HUES48 (cell line): Measurements from ENCODE around the gene GALNTL6.

Source experiments
- H3K27ac ChIP-seq: one replicate; pipeline ENCODE4 v1.7.0; 2013; ENCODE audit warnings: low read depth, low read length, inconsistent platforms
- H3K27me3 ChIP-seq: 2 replicates; pipeline ENCODE4 v1.6.1; 2013; ENCODE audit warnings: mild to moderate bottlenecking, low read length; ENCODE audit not compliant: control insufficient read depth, insufficient read depth
- H3K36me3 ChIP-seq: 2 replicates; pipeline ENCODE4 v1.6.1; 2013; ENCODE audit warnings: low read length; ENCODE audit not compliant: control insufficient read depth, insufficient read depth
- H3K4me1 ChIP-seq: 2 replicates; pipeline ENCODE4 v1.6.1; 2013; ENCODE audit warnings: mild to moderate bottlenecking, low read length; ENCODE audit not compliant: control insufficient read depth, insufficient read depth
- H3K4me3 ChIP-seq: 2 replicates; pipeline ENCODE4 v1.5.1; 2013; ENCODE audit warnings: mild to moderate bottlenecking, low read depth, low read length
- H3K9ac ChIP-seq: 2 replicates; pipeline ENCODE4 v1.6.1; 2013; ENCODE audit warnings: mild to moderate bottlenecking, low read depth, low read length, moderate library complexity
- H3K9me3 ChIP-seq: 2 replicates; pipeline ENCODE4 v1.6.1; 2013; ENCODE audit warnings: low read length; ENCODE audit not compliant: control insufficient read depth, insufficient read depth

GALNTL6 gene

DNA sequence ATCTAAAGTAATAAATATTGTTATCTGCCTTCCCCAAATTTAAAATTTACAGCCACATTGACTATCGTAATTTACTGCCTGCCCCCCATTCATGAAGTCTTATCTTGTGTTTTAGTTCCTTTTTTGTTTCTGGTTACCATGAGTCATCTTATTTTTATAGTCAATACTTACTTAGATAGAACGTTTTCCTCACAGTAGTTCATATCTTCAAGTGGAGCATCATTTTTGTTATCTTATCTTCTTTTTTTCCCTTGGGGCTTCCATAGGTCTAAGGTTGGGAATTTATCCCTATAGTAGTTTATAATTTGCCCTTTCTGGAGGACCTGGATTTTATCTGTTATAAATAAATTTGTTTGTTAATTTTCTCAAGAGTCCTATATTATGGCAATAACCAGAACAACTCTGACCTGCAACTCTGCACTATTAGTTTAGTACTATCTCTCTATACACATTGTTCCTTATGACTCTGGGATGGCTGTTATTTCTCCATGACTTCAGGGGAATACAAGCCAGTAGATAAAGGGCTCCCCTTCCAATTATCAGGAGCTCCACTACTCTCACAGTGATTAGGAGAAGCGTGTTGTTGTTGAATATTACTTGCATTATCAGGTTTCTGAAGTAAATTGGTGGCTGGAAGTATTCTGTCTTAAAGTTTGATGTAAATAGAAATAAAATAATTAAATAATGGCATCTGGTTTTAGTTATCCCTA is 330.6 kb downstream of the GALNTL6 start:
- no peak overlapping the region for H3K27ac ChIP-seq
- H3K9me3 ChIP-seq, result no peaks in the 10 kb centered on the region
- no peak overlapping the region for H3K9ac ChIP-seq
- H3K4me1 ChIP-seq, result no peaks in the 10 kb centered on the region
- H3K27me3 ChIP-seq, result no peaks in the 10 kb centered on the region
- no peaks in the 10 kb centered on the region for H3K36me3 ChIP-seq
- H3K4me3 ChIP-seq, result no peak overlapping the region

DNA sequence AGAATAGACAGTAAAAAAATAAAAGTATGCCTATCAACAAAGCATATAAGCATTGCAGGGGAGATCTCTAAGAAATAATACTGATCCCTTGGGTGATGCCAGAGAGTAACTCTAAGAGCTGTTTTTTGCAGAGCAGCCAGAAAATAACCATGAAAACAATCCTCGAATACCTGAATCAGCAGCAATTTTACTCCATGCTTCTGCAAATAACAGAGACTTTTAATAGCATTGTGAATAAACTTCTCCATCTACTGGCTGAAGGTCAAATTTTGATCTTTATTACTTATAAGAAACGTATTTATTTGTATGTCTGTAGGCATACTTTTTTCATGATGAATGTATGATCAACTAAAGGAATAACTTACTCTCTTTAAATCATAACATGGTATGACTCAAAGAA is 334.5 kb downstream of the GALNTL6 start:
- Histone ChIP-seq H3K36me3 (no peaks in the 10 kb centered on the region), H3K4me3 (no peak overlapping the region), H3K9me3 (no peaks in the 10 kb centered on the region), H3K4me1 (no peaks in the 10 kb centered on the region), H3K27ac (no peak overlapping the region), H3K27me3 (no peaks in the 10 kb centered on the region), H3K9ac (no peak overlapping the region)

DNA sequence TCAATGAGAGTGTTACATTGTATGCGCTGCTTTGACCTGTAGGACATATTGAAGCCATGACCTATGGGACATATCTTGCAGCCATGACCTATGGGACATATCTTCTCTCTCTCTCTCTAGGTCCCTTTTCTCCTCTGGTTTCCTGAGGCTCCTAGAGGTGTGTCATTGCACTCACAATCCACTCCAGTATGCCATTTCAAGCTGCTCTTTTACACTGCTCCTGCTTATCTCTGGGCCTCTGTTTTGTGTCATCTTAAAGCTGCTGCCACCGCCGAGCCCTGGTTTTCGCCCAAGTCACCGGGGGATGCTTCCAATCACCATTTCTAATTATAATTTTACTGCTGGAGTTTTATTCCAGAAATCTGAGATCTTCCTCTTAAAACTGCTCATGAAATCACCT is 336.1 kb downstream of the GALNTL6 start:
- Histone ChIP-seq H3K9ac (no peak overlapping the region), H3K4me1 (no peaks in the 10 kb centered on the region), H3K27ac (no peak overlapping the region), H3K27me3 (no peaks in the 10 kb centered on the region), H3K9me3 (no peaks in the 10 kb centered on the region), H3K4me3 (no peak overlapping the region), H3K36me3 (no peaks in the 10 kb centered on the region)

DNA sequence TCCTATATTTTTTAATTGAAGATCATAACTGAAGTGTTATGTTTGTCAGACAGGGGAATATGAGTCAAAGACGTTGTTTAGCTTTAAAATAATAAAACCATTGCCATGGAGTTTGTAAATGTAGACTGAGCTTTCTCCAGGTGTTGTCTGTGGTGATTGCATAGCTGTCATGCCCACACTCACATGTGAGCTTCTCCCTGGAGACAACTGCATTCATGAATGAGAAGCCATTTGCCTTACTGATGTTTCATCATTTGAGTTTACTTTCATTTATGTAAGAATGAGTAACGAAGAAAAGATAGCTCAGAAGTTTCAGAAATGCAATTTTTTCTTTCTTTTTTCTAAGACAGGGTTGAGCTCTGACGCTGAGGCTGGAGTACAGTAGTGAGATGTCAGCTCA is 339.1 kb downstream of the GALNTL6 start:
- H3K9ac ChIP-seq, result no peak overlapping the region
- no peaks in the 10 kb centered on the region for H3K4me1 ChIP-seq
- H3K9me3 ChIP-seq, result no peaks in the 10 kb centered on the region
- no peak overlapping the region for H3K27ac ChIP-seq
- H3K27me3 ChIP-seq, result no peaks in the 10 kb centered on the region
- no peaks in the 10 kb centered on the region for H3K36me3 ChIP-seq
- no peak overlapping the region for H3K4me3 ChIP-seq

DNA sequence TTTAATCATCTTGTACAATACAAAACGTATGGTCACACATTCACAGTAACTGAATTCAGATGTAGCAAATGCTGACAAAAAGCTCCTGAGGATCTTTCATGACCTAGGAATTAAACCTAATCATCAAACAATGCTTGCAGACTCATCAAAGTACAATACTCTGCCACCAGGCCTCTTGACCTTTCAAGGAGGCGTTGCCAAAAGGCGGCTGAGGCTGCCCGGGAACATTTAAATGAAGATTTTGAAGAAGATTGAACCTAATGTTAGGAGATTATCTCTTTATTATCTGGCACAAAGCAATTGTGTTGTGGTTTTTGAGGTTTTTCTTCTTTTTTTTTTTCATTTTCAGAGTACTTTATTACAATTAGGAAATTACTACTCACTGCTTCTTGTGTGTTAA is 340.5 kb downstream of the GALNTL6 start:
- Histone ChIP-seq H3K4me3 (no peak overlapping the region), H3K36me3 (no peaks in the 10 kb centered on the region), H3K9me3 (no peaks in the 10 kb centered on the region), H3K27me3 (no peaks in the 10 kb centered on the region), H3K4me1 (no peaks in the 10 kb centered on the region), H3K9ac (no peak overlapping the region), H3K27ac (no peak overlapping the region)

DNA sequence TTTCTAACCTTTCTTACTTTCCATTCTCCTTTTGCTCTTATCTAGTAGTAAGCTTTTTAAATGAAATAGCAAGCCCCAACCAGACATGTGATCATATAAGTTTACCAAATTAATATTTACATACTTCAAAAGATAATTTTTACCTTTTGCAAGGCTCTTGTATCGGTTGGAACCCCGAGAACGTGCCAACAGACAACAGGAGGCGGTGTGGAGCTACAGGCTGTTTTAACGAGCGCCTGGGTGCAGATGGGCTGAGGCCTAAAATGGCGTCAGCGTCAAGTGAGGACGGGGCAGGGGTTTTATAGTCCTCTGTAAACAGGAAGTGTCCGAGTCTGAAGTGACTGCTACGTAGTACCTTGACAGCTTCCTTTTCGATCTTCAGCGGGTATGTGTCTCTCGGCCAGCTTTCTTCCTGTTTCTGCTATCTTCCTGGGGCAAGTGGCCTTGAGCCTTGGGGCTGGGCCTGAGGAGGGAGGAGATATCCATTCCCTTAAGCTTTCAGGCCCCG is 342.7 kb downstream of the GALNTL6 start:
- no peaks in the 10 kb centered on the region for H3K9me3 ChIP-seq
- H3K36me3 ChIP-seq, result no peaks in the 10 kb centered on the region
- no peaks in the 10 kb centered on the region for H3K27me3 ChIP-seq
- no peak overlapping the region for H3K27ac ChIP-seq
- H3K9ac ChIP-seq, result no peak overlapping the region
- no peaks in the 10 kb centered on the region for H3K4me1 ChIP-seq
- H3K4me3 ChIP-seq, result no peak overlapping the region

DNA sequence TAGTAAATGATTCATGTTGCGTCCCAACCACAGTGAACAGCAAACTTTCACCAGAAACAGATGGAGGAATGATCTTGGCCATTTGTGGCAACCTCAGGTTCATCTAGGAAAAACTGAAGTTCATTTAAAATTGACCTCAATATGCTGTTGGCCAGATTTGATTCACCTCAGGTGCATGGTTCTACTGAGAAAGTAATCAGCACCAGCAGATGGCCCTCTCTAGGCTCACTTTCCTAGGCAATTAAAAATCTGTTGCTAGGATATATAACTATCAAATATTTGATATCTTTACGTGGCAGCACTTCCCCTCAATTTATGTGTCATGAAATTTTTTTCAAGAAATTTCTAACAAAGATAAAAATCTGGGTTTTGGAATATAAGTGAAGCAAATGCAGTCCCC is 344.7 kb downstream of the GALNTL6 start:
- Histone ChIP-seq H3K27ac (no peak overlapping the region), H3K9me3 (no peaks in the 10 kb centered on the region), H3K27me3 (no peaks in the 10 kb centered on the region), H3K4me1 (no peaks in the 10 kb centered on the region), H3K36me3 (no peaks in the 10 kb centered on the region), H3K4me3 (no peak overlapping the region), H3K9ac (no peak overlapping the region)

DNA sequence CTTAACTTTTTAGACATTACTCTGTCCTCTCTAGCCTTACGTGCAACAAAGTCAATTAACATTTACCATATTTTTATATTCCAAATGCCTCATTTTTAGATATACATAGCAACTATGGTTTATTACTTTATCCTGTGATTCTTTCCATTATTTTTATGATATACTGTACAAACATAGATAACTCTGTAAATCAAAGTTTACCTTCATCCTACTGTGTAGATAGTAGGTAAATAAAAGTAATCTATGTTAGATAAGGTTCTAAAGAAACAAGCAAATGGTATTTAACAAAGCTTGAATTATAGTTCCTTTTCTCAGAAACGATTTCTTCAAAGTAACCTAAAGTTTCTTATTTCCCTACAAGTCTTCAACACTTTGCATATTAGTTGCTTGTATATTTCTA is 350.0 kb downstream of the GALNTL6 start:
- H3K27me3 ChIP-seq, result no peaks in the 10 kb centered on the region
- no peak overlapping the region for H3K9ac ChIP-seq

DNA sequence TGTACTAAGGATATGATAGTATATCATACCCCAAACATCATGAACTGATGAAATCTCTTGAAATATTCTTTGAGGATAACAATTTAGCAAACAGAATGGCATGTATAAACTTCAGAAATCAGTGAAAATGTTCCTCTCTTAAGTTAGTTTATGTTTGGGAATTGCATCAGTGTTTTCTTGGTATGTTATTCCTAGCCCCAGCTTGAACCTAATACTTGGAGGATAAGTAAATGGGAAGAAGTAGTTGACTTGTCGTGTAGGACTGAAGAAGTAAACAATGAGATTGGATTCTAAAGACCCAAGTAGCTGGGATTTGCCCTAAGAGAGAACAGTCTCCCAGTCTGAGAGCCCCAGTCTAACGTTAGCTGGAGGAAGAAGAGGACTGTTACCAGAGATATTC is 355.7 kb downstream of the GALNTL6 start:
- Histone ChIP-seq H3K9ac (no peak overlapping the region), H3K4me3 (no peak overlapping the region), H3K4me1 (no peaks in the 10 kb centered on the region), H3K9me3 (no peaks in the 10 kb centered on the region), H3K27ac (no peak overlapping the region), H3K27me3 (no peaks in the 10 kb centered on the region), H3K36me3 (no peaks in the 10 kb centered on the region)

More for the DNA sequence above, 350.0 kb downstream of the GALNTL6 start:
- H3K4me1 ChIP-seq, result no peaks in the 10 kb centered on the region
- H3K27ac ChIP-seq, result no peak overlapping the region
- H3K4me3 ChIP-seq, result no peak overlapping the region
- H3K36me3 ChIP-seq, result no peaks in the 10 kb centered on the region
- no peaks in the 10 kb centered on the region for H3K9me3 ChIP-seq

DNA sequence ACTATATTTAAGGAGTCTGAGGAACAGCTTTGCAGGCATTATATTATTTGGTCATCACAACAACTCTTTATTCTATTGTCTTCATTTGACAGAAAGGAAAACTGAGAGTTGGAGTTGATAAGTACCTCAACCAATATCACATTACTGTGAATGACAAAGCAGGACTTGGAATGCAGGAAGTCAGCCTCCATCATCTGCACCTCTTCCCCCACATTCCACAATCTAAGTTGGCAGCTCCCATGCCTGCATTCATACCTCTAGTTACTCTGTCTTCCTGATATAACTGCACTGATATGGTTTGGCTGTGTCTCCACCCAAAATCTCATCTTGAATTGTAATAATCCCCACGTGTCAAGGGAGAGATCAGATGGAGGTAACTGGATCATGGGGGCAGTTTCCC is 356.7 kb downstream of the GALNTL6 start:
- Histone ChIP-seq H3K9ac (no peak overlapping the region), H3K27me3 (no peaks in the 10 kb centered on the region), H3K36me3 (no peaks in the 10 kb centered on the region), H3K4me1 (no peaks in the 10 kb centered on the region), H3K9me3 (no peaks in the 10 kb centered on the region), H3K27ac (no peak overlapping the region), H3K4me3 (no peak overlapping the region)

DNA sequence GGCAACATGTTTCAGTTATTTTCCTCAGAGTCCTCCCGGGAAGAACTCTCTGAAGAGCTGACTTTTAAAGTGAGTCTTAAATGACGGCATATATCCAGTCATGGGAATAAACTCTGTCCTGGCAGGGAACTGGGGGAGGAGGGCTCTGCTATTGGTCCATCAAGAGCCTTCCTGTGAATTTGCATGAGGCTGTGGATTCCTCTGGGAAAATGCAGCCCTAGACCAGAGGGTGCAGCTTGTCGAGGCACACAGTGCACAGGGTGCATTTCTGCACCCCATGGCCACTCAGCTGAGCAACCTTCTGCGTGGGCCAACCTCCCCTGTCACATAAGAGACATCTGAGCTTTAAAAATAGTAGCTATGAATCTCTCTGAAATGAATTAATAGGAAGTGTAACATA is 360.0 kb downstream of the GALNTL6 start:
- Histone ChIP-seq H3K36me3 (no peaks in the 10 kb centered on the region), H3K9ac (no peak overlapping the region), H3K27me3 (no peaks in the 10 kb centered on the region), H3K27ac (no peak overlapping the region), H3K4me3 (no peak overlapping the region), H3K4me1 (no peaks in the 10 kb centered on the region), H3K9me3 (no peaks in the 10 kb centered on the region)
